GM23248 (cell line): ENCODE data around the gene RIPOR3. TPM values are rescaled to one million over a fixed set of nuclear protein-coding genes. Genes with fewer than 3 reads are reported as not detected.
"Not testable (repeated sequence)": the region's sequence is repeated elsewhere in the genome, so short reads cannot be mapped to it uniquely, and the experiment has no call there.

Experiments
- DNase-seq: peaks from one replicate; pipeline ENCODE4 v3.0.0-alpha.2; 2015
- H2AFZ ChIP-seq: fragments of 200-600 bp; sonication (generic); 2 replicates; pipeline ENCODE4 v1.6.1; 2016; ENCODE audit warnings: antibody characterized with exemption
- H3F3A ChIP-seq: fragments of 200-600 bp; sonication (generic); 2 replicates; pipeline ENCODE4 v1.6.1; 2016; ENCODE audit warnings: mild to moderate bottlenecking, antibody characterized with exemption, mixed run types; ENCODE audit not compliant: insufficient read depth
- H3K27ac ChIP-seq: fragments of 200-600 bp; sonication (generic); 2 replicates; pipeline ENCODE4 v1.5.1; 2016; ENCODE audit warnings: mild to moderate bottlenecking
- H3K27me3 ChIP-seq: fragments of 200-600 bp; sonication (generic); replicated peaks from 2 replicates; pipeline ENCODE4 v1.6.1; 2016; ENCODE audit warnings: mild to moderate bottlenecking; ENCODE audit not compliant: insufficient read depth
- H3K36me3 ChIP-seq: fragments of 200-600 bp; sonication (generic); 2 replicates; pipeline ENCODE4 v1.6.1; 2016; ENCODE audit warnings: low read depth, mild to moderate bottlenecking
- H3K4me1 ChIP-seq: fragments of 200-600 bp; sonication (generic); 2 replicates; pipeline ENCODE4 v1.6.1; 2016; ENCODE audit warnings: mild to moderate bottlenecking; ENCODE audit not compliant: insufficient read depth
- H3K4me2 ChIP-seq: fragments of 200-600 bp; sonication (generic); one replicate; pipeline ENCODE4 v1.6.1; 2016; ENCODE audit warnings: mild to moderate bottlenecking; ENCODE audit not compliant: unreplicated experiment
- H3K4me3 ChIP-seq: fragments of 200-600 bp; sonication (generic); 2 replicates; pipeline ENCODE4 v1.5.1; 2016; ENCODE audit warnings: mild to moderate bottlenecking
- H3K79me2 ChIP-seq: fragments of 200-600 bp; sonication (generic); 2 replicates; pipeline ENCODE4 v1.6.1; 2016; ENCODE audit warnings: mild to moderate bottlenecking; ENCODE audit not compliant: insufficient read depth
- H3K9ac ChIP-seq: fragments of 200-600 bp; sonication (generic); 2 replicates; pipeline ENCODE4 v1.6.1; 2016; ENCODE audit warnings: mild to moderate bottlenecking
- H3K9me2 ChIP-seq: fragments of 200-600 bp; sonication (generic); 2 replicates; pipeline ENCODE4 v1.6.1; 2016; ENCODE audit warnings: mixed run types, mild to moderate bottlenecking, moderate library complexity; ENCODE audit not compliant: insufficient read depth
- H3K9me3 ChIP-seq: fragments of 200-600 bp; sonication (generic); one replicate; pipeline ENCODE4 v1.6.1; 2017; ENCODE audit warnings: low read depth
- H4K20me1 ChIP-seq: fragments of 200-600 bp; sonication (generic); 2 replicates; pipeline ENCODE4 v1.6.0; 2016; ENCODE audit not compliant: insufficient read depth
- EZH2 ChIP-seq: fragments of 200-600 bp; sonication (generic); IDR thresholded peaks from 2 replicates; pipeline ENCODE4 v1.6.1; 2018; ENCODE audit warnings: antibody characterized with exemption, mild to moderate bottlenecking; ENCODE audit not compliant: insufficient read depth, poor library complexity, severe bottlenecking
- EZH2phosphoT487 ChIP-seq: fragments of 200-600 bp; sonication (generic); IDR thresholded peaks from 2 replicates; pipeline ENCODE4 v1.6.1; 2018; ENCODE audit warnings: antibody characterized with exemption, moderate library complexity, mild to moderate bottlenecking, low read depth; ENCODE audit not compliant: insufficient read depth
- WGBS, 2 experiments: methylation state at CpG; one replicate each; pipeline ENCODE4 v1.1.6; 2015 to 2017; ENCODE audit warnings: low lambda C conversion rate in 2 of 2, low coverage in 1 of 2; ENCODE audit errors: missing lambda C conversion rate in 2 of 2; 5-methylcytosine and 5-hydroxymethylcytosine counted together
- in situ Hi-C: fragments of 300-500 bp; cut with MboI; formaldehyde crosslinking; loops from 2 replicates; pipeline ENCODE4 v1.15.0; 2020
- polyA plus RNA-seq: library from polyadenylated mRNA; unstranded; fragments of >200 nt; fragmentation: Nextera tagmentation; extraction: Ambion mirVana; gene quantifications from 2 replicates; pipeline ENCODE4 v1.2.1, GENCODE V29; 2016
- total RNA-seq: library from RNA; depleted of rRNA; stranded (reverse); fragments of >200 nt; shearing (Covaris generic); gene quantifications from 2 replicates; pipeline ENCODE4 v1.2.3, GENCODE V29; 2014

The RIPOR3 gene
- total and polyA plus RNA-seq, 2 experiments from 2014 or later: 0.49 TPM; not detected in 1

DNA sequence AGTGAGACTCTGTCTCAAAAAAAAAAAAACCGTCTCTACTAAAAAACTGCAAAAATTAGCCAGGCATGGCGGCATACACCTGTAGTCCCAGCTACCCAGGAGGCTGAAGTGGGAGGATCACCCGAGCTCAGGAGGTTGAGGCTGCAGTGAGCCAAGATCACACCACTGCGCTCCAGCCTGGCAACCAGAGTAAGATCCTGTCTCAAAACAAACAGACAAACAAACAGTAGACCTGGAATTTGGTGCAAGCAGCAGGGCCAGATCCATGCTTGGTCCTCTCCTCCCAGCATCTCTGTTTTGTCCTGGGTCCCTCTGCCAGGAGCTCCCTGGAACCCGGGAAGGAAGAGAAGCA is 11.6 kb downstream of the RIPOR3 start:
- TF ChIP-seq EZH2phosphoT487 (no peak), EZH2 (no peak)
- WGBS, 2 experiments: 38 to 43% methylated on average over 5 of the region's 5 CpGs
- no peak for DNase-seq

DNA sequence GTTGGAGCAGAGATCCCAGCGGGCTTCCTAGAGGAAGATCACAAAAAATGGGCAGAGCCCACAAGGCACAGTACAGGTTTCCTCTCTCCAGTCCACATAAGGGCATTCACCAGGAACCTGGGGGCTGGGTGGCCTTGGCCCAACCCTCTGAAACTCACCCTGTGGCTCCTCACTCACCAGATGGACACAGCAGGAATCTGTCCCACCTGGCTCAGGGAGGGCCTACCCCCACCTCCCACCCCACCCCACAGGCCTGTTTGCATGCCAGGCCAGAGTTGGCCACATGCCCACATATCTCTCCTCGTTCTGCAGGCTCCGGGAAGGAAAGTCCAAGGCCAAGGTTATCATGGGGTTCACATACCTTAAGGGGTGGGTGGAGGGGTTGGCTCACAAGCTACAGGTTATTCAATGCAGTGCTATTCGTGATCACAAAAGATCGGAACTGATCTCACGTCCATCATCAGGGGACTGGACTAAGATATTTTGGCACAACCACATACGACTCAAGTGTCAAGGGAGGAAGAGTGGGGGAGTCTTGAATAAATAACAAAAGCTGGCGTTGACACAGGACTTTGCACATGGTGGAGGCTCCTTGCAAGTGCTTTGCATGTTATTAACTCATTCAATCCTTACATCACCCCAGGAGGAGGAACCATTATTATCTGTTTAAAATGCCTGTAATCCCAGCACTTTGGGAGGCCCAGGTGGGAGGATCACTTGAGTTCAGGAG is 13.0 kb downstream of the RIPOR3 start:
- H3F3A ChIP-seq: no peaks in the 10 kb centered on the region
- no peak overlapping the region for H3K9ac ChIP-seq
- 85 to 87% methylated on average over 7 to 8 of the region's 8 CpGs for whole genome bisulfite sequencing, 2 experiments
- H3K36me3 ChIP-seq: no peaks in the 10 kb centered on the region
- no peak overlapping the region for H3K4me3 ChIP-seq
- no peak for TF ChIP-seq EZH2
- TF ChIP-seq EZH2phosphoT487: no peak
- no peak overlapping the region for H2AFZ ChIP-seq
- no peaks in the 10 kb centered on the region for H3K9me3 ChIP-seq
- H3K79me2 ChIP-seq: no peaks in the 10 kb centered on the region
- no peaks in the 10 kb centered on the region for H3K4me1 ChIP-seq
- no peak overlapping the region for H3K27ac ChIP-seq
- no peaks in the 10 kb centered on the region for H3K27me3 ChIP-seq
- in situ Hi-C loops: no loop called here
- DNase-seq: no peak
- no peaks in the 10 kb centered on the region for H3K9me2 ChIP-seq
- no peaks in the 10 kb centered on the region for H4K20me1 ChIP-seq
- H3K4me2 ChIP-seq: no peak overlapping the region

More for the DNA sequence above, 11.6 kb downstream of the RIPOR3 start:
- in situ Hi-C loops: no loop called here
- Histone ChIP-seq H3K79me2 (no peaks in the 10 kb centered on the region), H3K27me3 (no peaks in the 10 kb centered on the region), H3K4me1 (no peaks in the 10 kb centered on the region), H3F3A (no peaks in the 10 kb centered on the region), H3K9ac (no peak overlapping the region), H3K36me3 (no peaks in the 10 kb centered on the region), H3K27ac (no peak overlapping the region), H3K9me3 (no peaks in the 10 kb centered on the region), H3K9me2 (no peaks in the 10 kb centered on the region), H3K4me2 (no peak overlapping the region), H4K20me1 (no peaks in the 10 kb centered on the region), H2AFZ (no peak overlapping the region), H3K4me3 (no peak overlapping the region)

DNA sequence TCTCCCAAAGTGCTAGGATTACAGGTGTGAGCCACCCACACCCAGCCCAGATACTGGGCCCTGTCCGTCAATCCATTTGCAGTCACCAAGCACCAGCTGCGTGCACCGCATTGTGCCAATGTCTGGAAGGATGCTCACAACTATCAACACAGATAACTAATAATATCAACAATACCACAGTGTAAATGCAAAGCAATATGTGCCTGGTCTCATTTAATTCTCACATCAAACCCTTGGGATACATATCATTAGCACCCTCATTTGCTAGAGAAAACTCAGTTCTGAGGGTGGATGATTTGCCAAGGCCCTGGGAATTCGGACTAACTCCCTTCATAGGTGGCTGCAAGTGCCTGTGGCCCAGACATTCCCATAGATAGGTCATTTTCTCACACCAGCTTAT is 14.5 kb downstream of the RIPOR3 start:
- Histone ChIP-seq H2AFZ (no peak overlapping the region), H3K4me2 (no peak overlapping the region), H3K4me3 (no peak overlapping the region), H3K4me1 (no peaks in the 10 kb centered on the region), H3K79me2 (no peaks in the 10 kb centered on the region), H3K27ac (no peak overlapping the region), H3K9me2 (no peaks in the 10 kb centered on the region), H3K9me3 (no peaks in the 10 kb centered on the region), H3K27me3 (no peaks in the 10 kb centered on the region), H3K9ac (no peak overlapping the region), H4K20me1 (no peaks in the 10 kb centered on the region), H3F3A (no peaks in the 10 kb centered on the region), H3K36me3 (no peaks in the 10 kb centered on the region)
- TF ChIP-seq EZH2phosphoT487 (no peak), EZH2 (no peak)
- in situ Hi-C loops: no loop called here
- no peak for DNase-seq
- 93 to 94% methylated on average over 4 of the region's 4 CpGs for WGBS, 2 experiments

DNA sequence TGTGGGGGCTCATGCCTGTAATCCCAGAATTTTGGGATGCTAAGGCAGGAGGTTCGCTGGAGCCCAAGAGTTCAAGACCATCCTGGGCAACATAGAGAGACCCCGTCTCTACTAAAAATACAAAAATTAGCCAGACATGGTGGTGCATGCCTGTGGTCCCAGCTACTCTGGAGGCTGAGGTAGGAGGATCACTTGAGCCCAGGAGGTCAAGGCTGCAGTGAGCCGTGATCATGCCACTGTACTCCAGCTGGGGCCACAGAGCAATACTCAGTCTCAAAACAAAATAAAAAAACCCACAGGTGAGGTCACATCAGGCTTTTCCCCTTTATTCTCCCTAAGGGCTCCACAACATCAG is 15.0 kb downstream of the RIPOR3 start:
- H3K9me3 ChIP-seq, in situ Hi-C loops, H3K79me2 ChIP-seq, H4K20me1 ChIP-seq, H3K4me3 ChIP-seq, H2AFZ ChIP-seq, H3K4me1 ChIP-seq, H3K27ac ChIP-seq, H3F3A ChIP-seq, H3K36me3 ChIP-seq, H3K4me2 ChIP-seq, H3K27me3 ChIP-seq, DNase-seq, H3K9me2 ChIP-seq, H3K9ac ChIP-seq: not testable (repeated sequence)
- WGBS, 2 experiments: 98 to 99% methylated on average over 3 of the region's 3 CpGs

- H3K9me3 ChIP-seq: no peaks in the 10 kb centered on the region
- no peak for DNase-seq
- H4K20me1 ChIP-seq: no peaks in the 10 kb centered on the region
- no peaks in the 10 kb centered on the region for H3F3A ChIP-seq
- TF ChIP-seq EZH2phosphoT487: no peak
- TF ChIP-seq EZH2: no peak
- H3K9ac ChIP-seq: no peak overlapping the region
- no peaks in the 10 kb centered on the region for H3K9me2 ChIP-seq
- WGBS, 2 experiments: 65 to 69% methylated on average over 13 of the region's 13 CpGs
- no peaks in the 10 kb centered on the region for H3K79me2 ChIP-seq
- no peak overlapping the region for H3K27ac ChIP-seq
- no peaks in the 10 kb centered on the region for H3K36me3 ChIP-seq
- no peak overlapping the region for H2AFZ ChIP-seq
- H3K4me1 ChIP-seq: no peaks in the 10 kb centered on the region
- no peaks in the 10 kb centered on the region for H3K27me3 ChIP-seq
- no peak overlapping the region for H3K4me2 ChIP-seq
- in situ Hi-C loops: no loop called here
- no peak overlapping the region for H3K4me3 ChIP-seq
Measured at GRCh38 chr20:50675671-50676376, 15.5 kb downstream of the RIPOR3 start.
